ENCODE measurements around the gene ARHGDIB. TPM values are rescaled to one million over a fixed set of nuclear protein-coding genes. Genes with fewer than 3 reads are reported as not detected.

Gene ARHGDIB
- total RNA-seq, 1 donor from 2014 or later, result 86.1 TPM

DNA sequence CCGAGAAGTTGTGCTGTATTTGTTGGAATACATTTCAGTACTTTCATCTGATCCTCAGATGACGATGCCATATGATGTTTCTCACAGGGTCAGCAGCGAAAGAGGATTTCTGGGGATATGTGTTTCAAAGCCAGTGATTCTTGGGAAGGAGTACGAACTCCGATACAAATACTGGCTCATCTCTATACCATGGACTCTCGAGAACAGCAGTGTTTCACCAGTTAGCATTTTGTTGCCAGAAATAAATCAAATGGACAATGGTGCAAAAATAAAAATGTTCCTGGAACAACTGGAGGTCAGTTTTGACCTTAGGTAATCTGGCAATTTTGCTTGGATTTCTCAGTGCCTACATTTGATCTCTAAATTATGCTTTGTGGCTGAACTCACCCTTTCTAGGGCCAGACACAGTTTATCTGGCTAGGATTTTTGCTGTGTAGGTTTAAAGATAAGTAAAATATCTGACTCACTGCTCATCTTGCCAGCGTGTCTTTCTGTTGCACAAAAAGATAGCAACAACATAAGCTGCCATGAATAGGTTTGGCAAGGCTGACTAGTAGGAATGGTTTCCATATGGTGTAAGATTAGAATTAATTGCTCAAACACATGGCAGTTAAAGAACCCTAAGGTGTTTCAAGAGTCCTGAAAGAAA, 64.8 kb downstream of the ARHGDIB start:
- no peak for DNase-seq (ENCODE audit: low spot score)

DNA sequence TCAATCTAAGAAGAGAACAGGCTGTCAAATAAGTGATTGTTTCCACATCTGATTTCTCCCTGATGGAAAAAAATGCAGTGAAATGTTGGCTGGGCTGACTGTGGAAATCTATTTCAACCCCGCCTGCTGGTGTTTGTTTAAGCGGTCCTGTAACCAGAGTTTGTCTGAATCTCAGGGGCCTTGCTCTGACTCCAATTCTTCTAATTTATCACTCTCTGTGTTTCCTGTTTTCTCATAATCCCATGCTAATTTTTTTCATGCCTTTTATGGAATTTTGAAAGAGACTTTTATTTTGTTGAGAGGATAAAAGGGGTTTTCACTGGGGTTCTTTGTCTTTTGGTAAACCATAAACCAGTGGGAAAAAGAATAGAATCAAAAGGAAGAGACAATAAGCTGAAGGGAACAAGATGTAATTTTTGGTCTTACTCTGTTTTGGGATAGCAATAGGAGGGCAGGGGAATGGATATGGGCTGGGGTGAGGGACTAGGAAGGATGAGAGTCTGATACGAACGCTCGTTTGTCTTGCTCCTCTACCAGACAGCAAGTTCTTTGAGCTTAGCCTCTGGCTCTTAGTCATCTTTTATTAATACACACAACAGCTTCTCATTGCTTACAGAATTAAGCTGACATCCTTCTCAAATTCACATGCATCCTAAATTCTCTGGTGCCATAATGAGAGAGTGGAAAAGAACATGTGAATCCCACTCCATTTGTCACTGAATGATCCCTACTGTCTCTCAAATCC, 67.7 kb downstream of the ARHGDIB start:
- DNase-seq (ENCODE audit: low spot score), result no peak

DNA sequence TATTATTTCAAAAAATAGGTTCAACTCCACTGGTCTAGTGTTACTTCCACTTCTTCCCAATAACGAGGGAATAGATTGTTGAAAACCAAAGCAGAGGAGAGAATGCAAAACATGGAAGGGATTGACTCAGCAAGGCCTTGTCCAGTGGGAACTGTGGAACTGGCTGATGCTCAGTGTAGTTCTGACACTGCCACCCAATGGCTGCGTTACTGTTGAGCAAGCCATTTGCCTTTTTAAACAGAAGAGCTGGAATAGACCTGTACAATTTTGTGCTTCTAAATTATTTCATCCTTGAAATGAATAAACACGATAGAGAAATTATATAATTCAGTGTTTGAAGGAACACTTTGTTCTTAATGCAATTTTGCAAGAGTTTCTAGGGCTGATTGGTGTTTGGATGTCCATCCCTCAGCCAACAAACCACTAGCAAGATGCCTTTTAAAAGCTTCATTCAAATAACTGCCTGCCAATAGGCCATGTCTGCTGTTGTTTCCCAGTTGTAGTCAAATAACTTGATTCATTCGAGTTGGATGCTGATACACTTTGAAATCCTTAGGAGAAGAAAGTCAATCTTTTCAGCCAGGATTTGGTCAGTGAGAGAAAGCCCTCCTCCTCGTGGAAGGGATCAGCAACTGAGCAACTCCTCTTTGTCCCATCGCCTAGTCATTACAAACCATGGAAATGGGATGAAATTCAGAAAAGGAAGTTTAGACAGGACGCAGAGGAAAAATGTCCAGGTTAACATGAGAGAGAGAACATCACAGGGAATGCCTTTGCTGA, 68.5 kb downstream of the ARHGDIB start:
- DNase-seq (ENCODE audit: low spot score), result peak; percentile 34

Other genes starting within 250 kb of the ARHGDIB start
- 41.1 TPM for gene WBP11, start 158.1 kb downstream of the ARHGDIB start, total RNA-seq
- gene C12orf60, start 157.9 kb downstream of the ARHGDIB start, total RNA-seq, result 0.43 TPM
- gene SMCO3, start 147.4 kb downstream of the ARHGDIB start, total RNA-seq, result 0.46 TPM
- gene ART4, start 118.1 kb downstream of the ARHGDIB start, total RNA-seq, result 3.2 TPM
- gene MGP, start 75.7 kb downstream of the ARHGDIB start, total RNA-seq, result 223 TPM
- gene ERP27, start 23.1 kb downstream of the ARHGDIB start, total RNA-seq, result 0.49 TPM
- gene PDE6H, start 11.4 kb upstream of the ARHGDIB start, total RNA-seq, result not detected